VCaP (cell line): ENCODE results near the gene UBE2I.
"Not testable (repeated sequence)": the region's sequence is repeated elsewhere in the genome, so short reads cannot be mapped to it uniquely, and the experiment has no call there.

Source experiments
- H3K27ac ChIP-seq: fragments of 450-650 bp; 2 replicates; pipeline ENCODE4 v1.5.1; 2017
- CTCF ChIP-seq: fragments of 450-650 bp; conservative IDR thresholded peaks from 2 replicates; pipeline ENCODE4 v1.5.1; 2017; ENCODE audit warnings: mild to moderate bottlenecking, moderate library complexity

Gene UBE2I

GRCh38 chr16:1263591-1264344 is 45.7 kb upstream of the UBE2I start:
- H3K27ac ChIP-seq: no peak overlapping the region
- TF ChIP-seq CTCF: no peak

- no peak for TF ChIP-seq CTCF
- H3K27ac ChIP-seq: no peak overlapping the region
These were observed 44.9 kb upstream of the UBE2I start for GRCh38 chr16:1264345-1265089.

GRCh38 chr16:1265090-1265630 is 44.3 kb upstream of the UBE2I start:
- H3K27ac ChIP-seq: no peak overlapping the region
- TF ChIP-seq CTCF: no peak

GRCh38 chr16:1265826-1266225 is 43.6 kb upstream of the UBE2I start:
- H3K27ac ChIP-seq: no peak overlapping the region
- TF ChIP-seq CTCF: no peak

GRCh38 chr16:1269418-1269817 is 40.0 kb upstream of the UBE2I start:
- not testable (repeated sequence) for H3K27ac ChIP-seq

- no peak overlapping the region for H3K27ac ChIP-seq
- no peak for TF ChIP-seq CTCF
These were observed 38.1 kb upstream of the UBE2I start for GRCh38 chr16:1271380-1271723.

- H3K27ac ChIP-seq: peak overlapping the region; percentile 46; the same call in 1 of the 2 replicates
These were observed 37.6 kb upstream of the UBE2I start for GRCh38 chr16:1271724-1272413.

- H3K27ac ChIP-seq: peak overlapping the region; percentile 46; the same call in 1 of the 2 replicates
- no peak for TF ChIP-seq CTCF
These were observed 36.8 kb upstream of the UBE2I start for GRCh38 chr16:1272453-1273198.
